HEK293T (cell line): ENCODE results near the gene KCNIP1.

ENCODE experiments used
- ELF4 ChIP-seq: fragments of 450-650 bp; IDR thresholded peaks from 2 replicates; pipeline ENCODE4 v1.6.1; 2017; ENCODE audit warnings: antibody characterized with exemption
- FOXK2 ChIP-seq: fragments of 450-650 bp; IDR thresholded peaks from 2 replicates; pipeline ENCODE4 v1.6.1; 2016; ENCODE audit warnings: mild to moderate bottlenecking
- SP1 ChIP-seq: fragments of 450-650 bp; IDR thresholded peaks from 2 replicates; pipeline ENCODE4 v1.6.1; 2017
- TARDBP ChIP-seq: fragments of 450-650 bp; IDR thresholded peaks from 2 replicates; pipeline ENCODE4 v1.6.1; 2016

GRCh38 chr5:170741801-170742200 is 238.0 kb downstream of the KCNIP1 start:
- TF ChIP-seq FOXK2 = no peak
- TF ChIP-seq ELF4 = no peak
- TF ChIP-seq SP1 = no peak
- no peak for TF ChIP-seq TARDBP
